Activated gamma-delta T cell treated with Interleukin-2 at 50 U/mL for 16 hours (primary cell): ENCODE data around the gene MED13L.

Experiments
- DNase-seq: peaks from one replicate; pipeline ENCODE4 v3.0.0-alpha.2; 2020

Gene MED13L

GRCh38 chr12:116123451-116124258 lies 153.8 kb downstream of the MED13L start:
- no peak for DNase-seq

DNA sequence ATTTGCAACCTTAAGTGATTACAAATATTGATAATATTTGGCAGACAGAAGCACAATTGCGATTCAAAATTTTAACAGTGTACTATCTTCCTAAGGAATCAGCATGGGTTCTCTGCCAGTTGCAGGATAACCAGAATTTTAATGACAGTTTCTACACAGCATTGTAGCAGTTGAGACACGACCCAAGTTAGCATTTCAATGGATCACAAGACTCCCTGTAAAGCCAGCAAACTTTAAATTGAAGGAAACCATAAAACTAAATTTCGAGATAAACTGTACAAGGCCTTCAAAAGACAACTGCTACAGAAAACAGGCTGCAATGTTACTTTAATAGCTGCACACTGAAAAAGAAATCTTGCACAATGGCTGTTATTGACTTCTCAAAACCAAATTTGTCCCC lies 154.9 kb downstream of the MED13L start:
- DNase-seq, result no peak

DNA sequence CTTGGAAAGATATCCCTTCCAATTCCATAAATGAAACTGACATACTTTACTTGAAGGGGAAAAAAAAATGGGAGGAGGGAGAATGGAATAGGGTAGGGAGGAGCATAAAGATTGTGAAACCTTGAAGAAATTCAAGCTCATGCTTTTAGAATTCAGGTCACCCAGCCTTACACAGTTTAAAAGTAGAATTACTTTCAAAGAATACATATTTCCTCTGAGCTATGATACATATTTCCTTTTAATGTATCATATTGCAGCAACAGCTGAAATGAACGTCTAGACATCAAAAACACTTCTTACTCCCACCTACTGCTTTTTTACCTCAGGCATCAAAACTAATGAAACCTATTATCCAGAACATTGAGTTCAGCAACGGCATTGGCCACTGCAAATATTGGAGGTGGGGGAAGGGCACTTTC lies 156.0 kb downstream of the MED13L start:
- DNase-seq, result no peak

- DNase-seq, result no peak
Measured at GRCh38 chr12:116116650-116117424, 160.7 kb downstream of the MED13L start.

DNA sequence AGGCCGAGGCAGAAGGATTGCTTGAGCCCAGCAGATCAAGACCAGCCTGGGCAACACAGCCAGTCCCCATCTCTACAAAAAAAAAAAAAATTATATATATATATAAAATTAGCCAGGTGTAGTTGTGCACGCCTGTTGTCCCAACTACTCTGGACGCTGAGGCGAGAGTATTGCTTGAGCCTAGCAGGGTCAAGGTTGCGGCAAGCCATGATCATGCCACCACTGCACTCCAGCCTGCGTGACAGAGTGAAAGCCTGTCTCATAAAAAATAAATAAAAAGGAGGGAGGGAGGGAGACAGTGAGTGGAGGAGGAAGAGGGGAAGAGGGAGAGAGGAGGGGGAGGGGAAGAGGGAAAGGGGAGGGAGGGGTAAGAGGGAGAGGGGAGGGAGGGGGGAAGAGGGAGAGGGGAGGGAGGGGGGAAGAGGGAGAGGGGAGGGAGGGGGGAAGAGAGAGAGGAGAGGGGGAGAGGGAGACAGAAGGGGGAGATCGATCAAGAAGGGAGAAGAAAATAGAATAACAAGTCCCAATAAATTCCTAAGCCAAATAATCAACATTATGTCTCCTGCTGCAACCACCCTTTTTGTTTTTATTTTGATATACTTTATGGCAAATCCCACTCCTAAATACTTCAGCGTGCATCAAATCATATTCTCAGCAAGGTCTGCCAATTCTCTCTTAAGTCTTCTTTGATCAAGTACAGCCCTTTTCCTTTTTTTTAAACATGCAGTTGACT lies 163.9 kb downstream of the MED13L start:
- no peak for DNase-seq

- no peak for DNase-seq
Measured at GRCh38 chr12:116106870-116107269, 170.6 kb downstream of the MED13L start.

DNA sequence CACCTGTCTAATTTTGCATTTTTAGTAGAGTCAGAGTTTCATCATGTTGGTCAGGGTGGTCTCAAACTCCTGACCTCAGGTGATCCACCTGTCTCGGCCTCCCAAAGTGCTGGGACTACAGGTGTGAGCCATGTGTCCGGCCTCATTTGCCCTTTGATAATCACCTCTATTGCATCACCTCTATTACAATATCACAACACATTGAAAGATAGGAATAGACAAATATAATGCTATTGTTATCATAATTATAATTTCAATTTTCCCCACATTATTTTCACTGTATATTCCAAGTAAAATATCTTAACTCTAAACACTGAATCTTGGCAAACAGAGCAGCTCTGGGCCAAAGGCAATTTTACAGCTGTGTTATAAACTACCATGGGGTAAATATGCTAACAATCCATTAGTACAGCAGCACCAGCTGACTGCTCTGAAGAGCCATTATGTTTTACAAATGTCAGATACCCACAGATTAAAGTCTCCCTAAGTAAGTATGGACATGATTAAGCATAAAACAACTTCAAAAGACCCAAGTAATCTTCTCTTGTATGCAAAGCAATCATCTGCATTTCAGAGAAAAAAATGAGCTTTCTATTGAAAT lies 173.2 kb downstream of the MED13L start:
- DNase-seq, result no peak

- no peak for DNase-seq
Measured at GRCh38 chr12:116101991-116102390, 175.5 kb downstream of the MED13L start.

DNA sequence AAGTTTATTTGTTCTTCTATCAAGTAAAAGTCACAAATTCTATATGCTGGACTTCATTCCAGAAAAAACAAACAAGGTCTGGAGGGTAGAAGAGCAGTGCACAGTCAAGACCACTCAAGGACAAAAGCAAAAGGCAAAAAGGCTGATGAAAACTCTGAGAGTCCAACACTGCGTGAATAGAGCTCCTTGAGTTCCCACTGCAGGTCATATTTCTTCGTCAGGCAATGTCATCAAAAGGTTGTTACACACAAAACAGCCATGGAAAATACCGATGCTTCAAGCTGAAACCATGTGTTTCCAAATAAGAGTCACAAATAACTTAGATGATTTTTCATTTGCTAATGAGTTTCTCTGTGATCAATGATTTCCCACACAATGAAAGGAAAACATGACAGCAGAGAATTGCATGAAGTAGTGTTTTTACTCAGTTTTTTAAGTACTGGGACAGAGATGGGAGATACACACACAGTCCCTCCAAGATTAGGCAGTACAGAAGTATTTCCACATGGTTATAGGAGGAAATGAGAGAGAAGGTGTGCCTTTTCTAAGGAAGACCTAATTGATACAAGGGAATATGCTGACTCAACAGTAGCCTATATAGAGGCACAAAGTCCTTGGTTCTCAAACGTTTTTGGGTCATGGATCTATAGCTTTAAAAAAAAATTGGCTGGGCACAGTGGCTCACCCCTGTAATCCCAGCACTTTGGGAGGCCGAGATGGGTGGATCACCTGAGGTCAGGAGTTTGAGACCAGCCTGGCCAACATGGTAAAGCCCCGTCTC lies 177.7 kb downstream of the MED13L start:
- no peak for DNase-seq

DNA sequence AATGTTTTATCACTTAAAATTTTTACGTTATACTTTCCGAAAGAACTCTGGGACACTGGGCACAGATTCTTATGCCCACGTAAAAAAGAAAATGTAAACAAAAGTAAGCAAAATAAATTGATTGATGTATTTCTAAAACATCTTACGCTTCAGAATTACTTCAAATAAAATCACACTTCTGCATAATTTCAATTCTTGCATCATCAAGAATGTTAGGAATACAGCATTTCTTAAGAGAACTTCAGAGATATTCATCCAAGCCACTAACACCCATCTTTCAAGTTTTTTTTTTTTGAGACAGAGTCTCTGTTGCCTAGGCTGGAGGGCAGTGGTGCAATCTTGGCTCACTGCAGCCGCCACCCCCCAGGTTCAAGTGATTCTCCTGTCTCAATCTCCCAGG lies 180.6 kb downstream of the MED13L start:
- no peak for DNase-seq

- DNase-seq, result no peak
Measured at GRCh38 chr12:116094475-116094874, 183.0 kb downstream of the MED13L start.

- DNase-seq, result no peak
Measured at GRCh38 chr12:116093915-116094314, 183.6 kb downstream of the MED13L start.

- DNase-seq, result no peak
Measured at GRCh38 chr12:116092776-116093175, 184.7 kb downstream of the MED13L start.

- DNase-seq, result no peak
Measured at GRCh38 chr12:116092162-116092561, 185.3 kb downstream of the MED13L start.

DNA sequence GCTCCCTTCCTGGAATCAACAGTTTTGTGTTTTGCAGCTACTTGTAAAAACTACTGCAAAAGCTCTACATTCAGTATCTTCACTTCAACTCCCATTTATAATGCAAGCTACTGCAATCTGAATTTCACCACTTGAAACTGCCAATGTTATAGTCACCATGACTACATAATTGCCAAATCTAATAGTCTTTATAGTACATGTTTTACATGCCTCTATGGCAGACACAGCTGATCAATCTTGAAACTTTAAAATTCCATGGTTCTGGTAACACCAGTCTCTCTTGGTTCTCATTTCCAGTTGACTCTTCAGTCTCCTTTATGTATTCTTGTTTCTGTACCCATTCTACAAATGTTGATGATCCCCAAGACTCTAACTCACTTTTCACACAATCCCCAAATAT lies 185.9 kb downstream of the MED13L start:
- no peak for DNase-seq

GRCh38 chr12:116090516-116090915 lies 187.0 kb downstream of the MED13L start:
- no peak for DNase-seq

- no peak for DNase-seq
Measured at GRCh38 chr12:116089080-116089479, 188.4 kb downstream of the MED13L start.

DNA sequence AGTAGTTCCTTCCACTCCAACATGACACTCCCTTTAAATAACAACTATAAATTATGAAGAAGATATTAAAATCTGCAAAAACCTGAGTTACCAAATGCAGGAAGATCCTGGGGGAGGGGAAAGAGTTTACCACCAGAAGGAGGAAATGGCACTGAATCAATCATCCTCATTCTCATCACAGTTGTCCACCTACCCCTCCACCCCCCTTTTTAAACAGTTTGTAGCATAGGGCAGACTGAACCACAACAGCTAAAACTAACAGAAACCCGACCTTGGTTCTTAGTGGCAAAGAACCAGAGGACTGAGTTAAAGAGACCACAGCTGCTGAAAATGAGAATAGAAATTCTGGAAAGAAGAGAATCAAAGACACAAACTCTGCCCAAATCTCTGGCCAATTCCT lies 189.5 kb downstream of the MED13L start:
- DNase-seq, result no peak

DNA sequence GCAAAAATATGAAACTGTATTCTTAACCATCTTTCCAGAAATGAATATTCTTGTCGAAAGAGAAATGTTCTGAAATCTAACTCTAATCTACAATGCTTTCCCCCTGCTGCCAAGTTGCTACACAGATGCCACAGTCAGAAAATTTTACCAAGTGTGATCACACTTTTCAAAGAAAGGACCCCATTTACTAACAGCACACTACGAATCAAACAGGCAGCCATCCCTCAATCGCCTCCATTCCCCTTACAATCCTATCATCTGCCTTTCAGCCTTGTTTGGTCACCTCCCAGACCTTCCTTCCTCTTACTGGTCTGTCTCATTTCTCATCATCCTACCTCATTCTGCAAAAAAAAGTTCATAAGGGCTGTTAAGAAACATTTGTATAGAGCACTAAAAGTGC lies 190.1 kb downstream of the MED13L start:
- DNase-seq, result no peak

GRCh38 chr12:116080415-116080814 lies 197.1 kb downstream of the MED13L start:
- no peak for DNase-seq

- DNase-seq, result no peak
Measured at GRCh38 chr12:116078396-116078795, 199.1 kb downstream of the MED13L start.

DNA sequence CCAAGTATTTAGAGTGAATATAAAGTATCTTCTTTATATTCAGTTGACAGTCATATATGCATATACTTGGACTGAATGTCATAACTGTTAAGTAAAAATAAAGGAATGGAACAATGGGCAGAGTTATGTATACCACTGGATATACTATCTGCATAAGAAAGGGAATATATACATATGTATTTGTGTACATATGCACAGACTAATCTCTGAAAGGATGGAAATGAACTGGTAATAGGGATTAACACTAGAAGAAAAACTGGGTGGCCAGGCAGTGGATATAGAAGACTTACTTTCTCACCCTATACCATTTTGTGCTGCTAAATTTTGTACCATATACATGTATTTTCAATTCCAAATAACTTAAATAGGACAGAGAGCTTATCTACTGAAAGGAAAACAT lies 200.1 kb downstream of the MED13L start:
- DNase-seq, result no peak
